WTC11 (cell line): ENCODE data around the gene RABAC1. TPM values are rescaled to one million over a fixed set of nuclear protein-coding genes. Genes with fewer than 3 reads are reported as not detected.

ENCODE experiments used
- ATF2 ChIP-seq: sonication (generic); formaldehyde crosslinking; IDR thresholded peaks from 2 replicates; pipeline ENCODE4 v1.8.1; 2022; ENCODE audit warnings: low read depth, missing genetic modification reagents, borderline replicate concordance
- ATF3 ChIP-seq: sonication (generic); formaldehyde crosslinking; conservative IDR thresholded peaks from 2 replicates; pipeline ENCODE4 v1.8.1; 2022; ENCODE audit warnings: mild to moderate bottlenecking, missing genetic modification reagents
- ATF6 ChIP-seq: sonication (generic); formaldehyde crosslinking; IDR thresholded peaks from 2 replicates; pipeline ENCODE4 v1.8.1; 2023; ENCODE audit warnings: mild to moderate bottlenecking, missing genetic modification reagents
- CBFB ChIP-seq: sonication (generic); formaldehyde crosslinking; IDR thresholded peaks from 2 replicates; pipeline ENCODE4 v1.8.1; 2022; ENCODE audit warnings: mild to moderate bottlenecking, low read depth, missing genetic modification reagents
- EMX1 ChIP-seq: fragments of 250-450 bp; sonication (Bioruptor Pico); IDR thresholded peaks from 2 replicates; pipeline ENCODE4 v1.8.0; 2021; ENCODE audit warnings: mild to moderate bottlenecking
- ESRRA ChIP-seq: sonication (generic); formaldehyde crosslinking; IDR thresholded peaks from 2 replicates; pipeline ENCODE4 v1.8.1; 2022; ENCODE audit warnings: mild to moderate bottlenecking, missing genetic modification reagents, borderline replicate concordance
- ETV6 ChIP-seq: sonication (generic); formaldehyde crosslinking; IDR thresholded peaks from 2 replicates; pipeline ENCODE4 v1.8.1; 2022; ENCODE audit warnings: mild to moderate bottlenecking, missing genetic modification reagents
- FOXP1 ChIP-seq: sonication (generic); formaldehyde crosslinking; IDR thresholded peaks from 2 replicates; pipeline ENCODE4 v1.8.0; 2022; ENCODE audit warnings: missing genetic modification reagents, mild to moderate bottlenecking, moderate library complexity, borderline replicate concordance
- GRHL2 ChIP-seq: fragments of 250-450 bp; sonication (Bioruptor Pico); IDR thresholded peaks from 2 replicates; pipeline ENCODE4 v1.8.0; 2022; ENCODE audit warnings: mild to moderate bottlenecking, moderate library complexity; ENCODE audit not compliant: insufficient replicate concordance, severe bottlenecking
- IRF2 ChIP-seq: sonication (generic); formaldehyde crosslinking; IDR thresholded peaks from 2 replicates; pipeline ENCODE4 v1.8.0; 2022; ENCODE audit warnings: low read depth, missing genetic modification reagents, borderline replicate concordance
- NR2C2 ChIP-seq: sonication (generic); formaldehyde crosslinking; IDR thresholded peaks from 2 replicates; pipeline ENCODE4 v1.8.0; 2022; ENCODE audit warnings: mild to moderate bottlenecking, missing genetic modification reagents
- OVOL2 ChIP-seq: fragments of 250-450 bp; sonication (Bioruptor Pico); IDR thresholded peaks from 2 replicates; pipeline ENCODE4 v1.9.0; 2021; ENCODE audit warnings: mild to moderate bottlenecking, borderline replicate concordance
- SOX15 ChIP-seq: fragments of 250-450 bp; sonication (Bioruptor Pico); IDR thresholded peaks from 2 replicates; pipeline ENCODE4 v1.9.0; 2021; ENCODE audit warnings: mild to moderate bottlenecking
- ZNF671 ChIP-seq: fragments of 250-450 bp; sonication (Bioruptor Pico); IDR thresholded peaks from 2 replicates; pipeline ENCODE4 v1.8.0; 2021; ENCODE audit warnings: mild to moderate bottlenecking
- total RNA-seq: library from RNA; stranded (reverse); gene quantifications from 3 replicates; pipeline ENCODE4 v1.2.3, GENCODE V29; 2021
- TF ChIP-seq, protein P1 (sequence below): sonication (generic); formaldehyde crosslinking; IDR thresholded peaks from 2 replicates; pipeline ENCODE4 v1.8.0; 2023; ENCODE audit warnings: mild to moderate bottlenecking, missing genetic modification reagents
- TF ChIP-seq, protein P2 (sequence below): sonication (generic); formaldehyde crosslinking; IDR thresholded peaks from 2 replicates; pipeline ENCODE4 v1.8.1; 2023; ENCODE audit warnings: mild to moderate bottlenecking, moderate library complexity, missing genetic modification reagents
- TF ChIP-seq, protein P3 (sequence below): sonication (generic); formaldehyde crosslinking; IDR thresholded peaks from 2 replicates; pipeline ENCODE4 v1.8.1; 2022; ENCODE audit warnings: mild to moderate bottlenecking, missing genetic modification reagents, moderate library complexity, borderline replicate concordance
- TF ChIP-seq, protein P4 (sequence below): sonication (generic); formaldehyde crosslinking; IDR thresholded peaks from 2 replicates; pipeline ENCODE4 v1.8.1; 2023; ENCODE audit warnings: mild to moderate bottlenecking, missing genetic modification reagents, borderline replicate concordance
- TF ChIP-seq, protein P5 (sequence below): fragments of 250-450 bp; sonication (Bioruptor Pico); IDR thresholded peaks from 2 replicates; pipeline ENCODE4 v1.9.0; 2021; ENCODE audit warnings: mild to moderate bottlenecking, borderline replicate concordance

RABAC1 gene
- total RNA-seq, 1 experiment from 2014 or later: 159 TPM

GRCh38 chr19:41958367-41959055, 610 bp downstream of the RABAC1 start (continued):
- TF ChIP-seq, protein P1, sequence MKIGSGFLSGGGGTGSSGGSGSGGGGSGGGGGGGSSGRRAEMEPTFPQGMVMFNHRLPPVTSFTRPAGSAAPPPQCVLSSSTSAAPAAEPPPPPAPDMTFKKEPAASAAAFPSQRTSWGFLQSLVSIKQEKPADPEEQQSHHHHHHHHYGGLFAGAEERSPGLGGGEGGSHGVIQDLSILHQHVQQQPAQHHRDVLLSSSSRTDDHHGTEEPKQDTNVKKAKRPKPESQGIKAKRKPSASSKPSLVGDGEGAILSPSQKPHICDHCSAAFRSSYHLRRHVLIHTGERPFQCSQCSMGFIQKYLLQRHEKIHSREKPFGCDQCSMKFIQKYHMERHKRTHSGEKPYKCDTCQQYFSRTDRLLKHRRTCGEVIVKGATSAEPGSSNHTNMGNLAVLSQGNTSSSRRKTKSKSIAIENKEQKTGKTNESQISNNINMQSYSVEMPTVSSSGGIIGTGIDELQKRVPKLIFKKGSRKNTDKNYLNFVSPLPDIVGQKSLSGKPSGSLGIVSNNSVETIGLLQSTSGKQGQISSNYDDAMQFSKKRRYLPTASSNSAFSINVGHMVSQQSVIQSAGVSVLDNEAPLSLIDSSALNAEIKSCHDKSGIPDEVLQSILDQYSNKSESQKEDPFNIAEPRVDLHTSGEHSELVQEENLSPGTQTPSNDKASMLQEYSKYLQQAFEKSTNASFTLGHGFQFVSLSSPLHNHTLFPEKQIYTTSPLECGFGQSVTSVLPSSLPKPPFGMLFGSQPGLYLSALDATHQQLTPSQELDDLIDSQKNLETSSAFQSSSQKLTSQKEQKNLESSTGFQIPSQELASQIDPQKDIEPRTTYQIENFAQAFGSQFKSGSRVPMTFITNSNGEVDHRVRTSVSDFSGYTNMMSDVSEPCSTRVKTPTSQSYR (CRISPR knock-in tag): no peak
- TF ChIP-seq OVOL2 (CRISPR knock-in tag): no peak
- TF ChIP-seq CBFB: no peak
- TF ChIP-seq ZNF671 (CRISPR knock-in tag): no peak
- no peak for TF ChIP-seq ATF6 (CRISPR knock-in tag)
- TF ChIP-seq GRHL2 (CRISPR knock-in tag): no peak
- TF ChIP-seq SOX15 (CRISPR knock-in tag): no peak
- TF ChIP-seq, protein P2, sequence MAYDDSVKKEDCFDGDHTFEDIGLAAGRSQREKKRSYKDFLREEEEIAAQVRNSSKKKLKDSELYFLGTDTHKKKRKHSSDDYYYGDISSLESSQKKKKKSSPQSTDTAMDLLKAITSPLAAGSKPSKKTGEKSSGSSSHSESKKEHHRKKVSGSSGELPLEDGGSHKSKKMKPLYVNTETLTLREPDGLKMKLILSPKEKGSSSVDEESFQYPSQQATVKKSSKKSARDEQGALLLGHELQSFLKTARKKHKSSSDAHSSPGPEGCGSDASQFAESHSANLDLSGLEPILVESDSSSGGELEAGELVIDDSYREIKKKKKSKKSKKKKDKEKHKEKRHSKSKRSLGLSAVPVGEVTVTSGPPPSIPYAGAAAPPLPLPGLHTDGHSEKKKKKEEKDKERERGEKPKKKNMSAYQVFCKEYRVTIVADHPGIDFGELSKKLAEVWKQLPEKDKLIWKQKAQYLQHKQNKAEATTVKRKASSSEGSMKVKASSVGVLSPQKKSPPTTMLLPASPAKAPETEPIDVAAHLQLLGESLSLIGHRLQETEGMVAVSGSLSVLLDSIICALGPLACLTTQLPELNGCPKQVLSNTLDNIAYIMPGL (CRISPR knock-in tag): no peak
- TF ChIP-seq ESRRA (CRISPR knock-in tag): no peak
- TF ChIP-seq IRF2 (CRISPR knock-in tag): no peak
- TF ChIP-seq FOXP1 (CRISPR knock-in tag): peak; percentile 75
- TF ChIP-seq ETV6 (CRISPR knock-in tag): peak; percentile 42; the same call in 1 of the 2 replicates
- TF ChIP-seq EMX1 (CRISPR knock-in tag): no peak
- no peak for TF ChIP-seq NR2C2 (CRISPR knock-in tag)
- TF ChIP-seq, protein P3, sequence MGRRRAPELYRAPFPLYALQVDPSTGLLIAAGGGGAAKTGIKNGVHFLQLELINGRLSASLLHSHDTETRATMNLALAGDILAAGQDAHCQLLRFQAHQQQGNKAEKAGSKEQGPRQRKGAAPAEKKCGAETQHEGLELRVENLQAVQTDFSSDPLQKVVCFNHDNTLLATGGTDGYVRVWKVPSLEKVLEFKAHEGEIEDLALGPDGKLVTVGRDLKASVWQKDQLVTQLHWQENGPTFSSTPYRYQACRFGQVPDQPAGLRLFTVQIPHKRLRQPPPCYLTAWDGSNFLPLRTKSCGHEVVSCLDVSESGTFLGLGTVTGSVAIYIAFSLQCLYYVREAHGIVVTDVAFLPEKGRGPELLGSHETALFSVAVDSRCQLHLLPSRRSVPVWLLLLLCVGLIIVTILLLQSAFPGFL (CRISPR knock-in tag): no peak
- no peak for TF ChIP-seq ATF3
- no peak for TF ChIP-seq ATF2 (CRISPR knock-in tag)
- TF ChIP-seq, protein P4, sequence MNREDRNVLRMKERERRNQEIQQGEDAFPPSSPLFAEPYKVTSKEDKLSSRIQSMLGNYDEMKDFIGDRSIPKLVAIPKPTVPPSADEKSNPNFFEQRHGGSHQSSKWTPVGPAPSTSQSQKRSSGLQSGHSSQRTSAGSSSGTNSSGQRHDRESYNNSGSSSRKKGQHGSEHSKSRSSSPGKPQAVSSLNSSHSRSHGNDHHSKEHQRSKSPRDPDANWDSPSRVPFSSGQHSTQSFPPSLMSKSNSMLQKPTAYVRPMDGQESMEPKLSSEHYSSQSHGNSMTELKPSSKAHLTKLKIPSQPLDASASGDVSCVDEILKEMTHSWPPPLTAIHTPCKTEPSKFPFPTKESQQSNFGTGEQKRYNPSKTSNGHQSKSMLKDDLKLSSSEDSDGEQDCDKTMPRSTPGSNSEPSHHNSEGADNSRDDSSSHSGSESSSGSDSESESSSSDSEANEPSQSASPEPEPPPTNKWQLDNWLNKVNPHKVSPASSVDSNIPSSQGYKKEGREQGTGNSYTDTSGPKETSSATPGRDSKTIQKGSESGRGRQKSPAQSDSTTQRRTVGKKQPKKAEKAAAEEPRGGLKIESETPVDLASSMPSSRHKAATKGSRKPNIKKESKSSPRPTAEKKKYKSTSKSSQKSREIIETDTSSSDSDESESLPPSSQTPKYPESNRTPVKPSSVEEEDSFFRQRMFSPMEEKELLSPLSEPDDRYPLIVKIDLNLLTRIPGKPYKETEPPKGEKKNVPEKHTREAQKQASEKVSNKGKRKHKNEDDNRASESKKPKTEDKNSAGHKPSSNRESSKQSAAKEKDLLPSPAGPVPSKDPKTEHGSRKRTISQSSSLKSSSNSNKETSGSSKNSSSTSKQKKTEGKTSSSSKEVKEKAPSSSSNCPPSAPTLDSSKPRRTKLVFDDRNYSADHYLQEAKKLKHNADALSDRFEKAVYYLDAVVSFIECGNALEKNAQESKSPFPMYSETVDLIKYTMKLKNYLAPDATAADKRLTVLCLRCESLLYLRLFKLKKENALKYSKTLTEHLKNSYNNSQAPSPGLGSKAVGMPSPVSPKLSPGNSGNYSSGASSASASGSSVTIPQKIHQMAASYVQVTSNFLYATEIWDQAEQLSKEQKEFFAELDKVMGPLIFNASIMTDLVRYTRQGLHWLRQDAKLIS: no peak
- TF ChIP-seq, protein P5, sequence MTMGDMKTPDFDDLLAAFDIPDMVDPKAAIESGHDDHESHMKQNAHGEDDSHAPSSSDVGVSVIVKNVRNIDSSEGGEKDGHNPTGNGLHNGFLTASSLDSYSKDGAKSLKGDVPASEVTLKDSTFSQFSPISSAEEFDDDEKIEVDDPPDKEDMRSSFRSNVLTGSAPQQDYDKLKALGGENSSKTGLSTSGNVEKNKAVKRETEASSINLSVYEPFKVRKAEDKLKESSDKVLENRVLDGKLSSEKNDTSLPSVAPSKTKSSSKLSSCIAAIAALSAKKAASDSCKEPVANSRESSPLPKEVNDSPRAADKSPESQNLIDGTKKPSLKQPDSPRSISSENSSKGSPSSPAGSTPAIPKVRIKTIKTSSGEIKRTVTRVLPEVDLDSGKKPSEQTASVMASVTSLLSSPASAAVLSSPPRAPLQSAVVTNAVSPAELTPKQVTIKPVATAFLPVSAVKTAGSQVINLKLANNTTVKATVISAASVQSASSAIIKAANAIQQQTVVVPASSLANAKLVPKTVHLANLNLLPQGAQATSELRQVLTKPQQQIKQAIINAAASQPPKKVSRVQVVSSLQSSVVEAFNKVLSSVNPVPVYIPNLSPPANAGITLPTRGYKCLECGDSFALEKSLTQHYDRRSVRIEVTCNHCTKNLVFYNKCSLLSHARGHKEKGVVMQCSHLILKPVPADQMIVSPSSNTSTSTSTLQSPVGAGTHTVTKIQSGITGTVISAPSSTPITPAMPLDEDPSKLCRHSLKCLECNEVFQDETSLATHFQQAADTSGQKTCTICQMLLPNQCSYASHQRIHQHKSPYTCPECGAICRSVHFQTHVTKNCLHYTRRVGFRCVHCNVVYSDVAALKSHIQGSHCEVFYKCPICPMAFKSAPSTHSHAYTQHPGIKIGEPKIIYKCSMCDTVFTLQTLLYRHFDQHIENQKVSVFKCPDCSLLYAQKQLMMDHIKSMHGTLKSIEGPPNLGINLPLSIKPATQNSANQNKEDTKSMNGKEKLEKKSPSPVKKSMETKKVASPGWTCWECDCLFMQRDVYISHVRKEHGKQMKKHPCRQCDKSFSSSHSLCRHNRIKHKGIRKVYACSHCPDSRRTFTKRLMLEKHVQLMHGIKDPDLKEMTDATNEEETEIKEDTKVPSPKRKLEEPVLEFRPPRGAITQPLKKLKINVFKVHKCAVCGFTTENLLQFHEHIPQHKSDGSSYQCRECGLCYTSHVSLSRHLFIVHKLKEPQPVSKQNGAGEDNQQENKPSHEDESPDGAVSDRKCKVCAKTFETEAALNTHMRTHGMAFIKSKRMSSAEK: no peak
